T-helper 1 cell treated with Interleukin-12 subunit alpha and Interleukin-12 subunit beta and Interleukin-4 antibody, amounts not matched to agents 30 ng/mL and 1 ng/mL, for 36 hours (primary cell): ENCODE measurements around the gene PAGE2. TPM values are rescaled to one million over a fixed set of nuclear protein-coding genes. Genes with fewer than 3 reads are reported as not detected.
"Not testable (repeated sequence)": the region's sequence is repeated elsewhere in the genome, so short reads cannot be mapped to it uniquely, and the experiment has no call there.

ENCODE experiments used
- intact Hi-C: fragments of 100-400 bp; cut with micrococcal nuclease; formaldehyde crosslinking; loops from one replicate; pipeline ENCODE4 v1.15.1; 2024
- total RNA-seq: library from RNA; stranded (reverse); gene quantifications from 2 replicates; pipeline ENCODE4 v1.2.3, GENCODE V29; 2022

PAGE2 gene
- total RNA-seq, 1 donor from 2014 or later: not detected

DNA sequence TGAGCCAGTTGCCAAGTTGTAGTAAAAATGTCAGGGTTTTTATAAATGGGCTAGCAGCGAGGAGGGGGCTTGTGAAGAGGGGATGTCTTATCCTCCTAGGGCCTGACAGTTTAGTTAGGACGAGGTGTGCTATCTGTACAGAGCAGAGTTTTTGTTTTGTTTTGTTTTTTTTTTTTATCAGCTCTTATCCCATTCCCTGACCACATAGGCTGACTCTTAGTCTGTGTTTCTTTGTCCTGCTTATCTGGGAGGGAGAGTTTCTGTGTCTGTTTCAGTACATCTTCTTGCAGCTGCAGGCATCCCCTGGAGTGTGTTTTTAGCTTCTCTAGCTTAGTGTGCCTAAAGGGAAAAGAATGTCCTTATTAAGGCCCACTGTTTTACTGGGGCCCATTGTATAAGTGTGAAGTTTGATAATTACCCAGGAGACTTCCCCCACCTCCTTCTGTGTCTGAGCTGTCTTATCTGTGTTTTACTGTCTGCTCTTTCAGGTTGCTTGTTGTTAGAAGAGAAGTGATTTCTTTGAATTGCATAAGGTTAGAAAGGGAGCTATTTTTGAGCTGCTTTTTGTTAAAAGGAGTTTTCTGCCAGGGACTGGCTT, 32.0 kb downstream of the PAGE2 start:
- intact Hi-C loops: no loop called here

DNA sequence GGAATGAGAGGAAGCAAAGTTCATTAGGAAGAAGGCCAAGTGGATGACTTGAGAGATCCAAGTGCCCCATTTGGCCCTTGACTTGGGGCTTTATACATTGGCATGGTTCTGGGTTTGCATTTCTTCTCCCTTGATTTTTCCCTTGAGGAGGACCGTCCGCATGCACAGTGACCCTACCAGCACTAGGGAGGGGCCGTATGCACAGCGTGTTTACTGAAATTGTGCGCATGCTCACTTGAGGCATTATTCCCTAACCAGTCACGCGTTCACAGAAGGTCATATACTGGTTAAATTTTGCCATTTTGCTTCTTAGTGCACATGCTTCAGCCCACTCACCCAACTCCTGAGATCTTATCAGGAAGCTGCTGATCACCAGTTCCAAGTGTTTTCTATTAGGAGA, 35.1 kb downstream of the PAGE2 start:
- intact Hi-C loops: no loop called here

DNA sequence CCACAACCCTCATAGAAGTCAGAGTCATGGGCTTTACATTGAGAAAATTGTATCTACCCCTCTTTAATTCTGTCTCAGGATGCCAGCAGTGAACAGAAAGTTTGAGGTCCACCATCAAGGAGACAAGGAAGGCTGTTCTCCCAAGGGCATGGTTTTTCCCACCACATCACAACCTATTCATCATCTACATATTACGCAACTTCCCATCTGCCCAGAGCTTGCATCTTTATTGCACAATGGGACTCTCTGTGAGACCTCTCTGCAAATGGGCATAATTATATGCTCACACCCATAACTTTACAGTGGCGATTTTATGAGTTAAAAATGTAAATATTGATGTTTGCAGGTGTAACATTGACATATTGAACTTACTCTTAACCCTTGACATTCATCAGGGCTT, 38.9 kb downstream of the PAGE2 start:
- intact Hi-C loops: no loop called here

- intact Hi-C loops: no loop called here
Observed at GRCh38 chrX:55129361-55129760, 40.5 kb downstream of the PAGE2 start.

DNA sequence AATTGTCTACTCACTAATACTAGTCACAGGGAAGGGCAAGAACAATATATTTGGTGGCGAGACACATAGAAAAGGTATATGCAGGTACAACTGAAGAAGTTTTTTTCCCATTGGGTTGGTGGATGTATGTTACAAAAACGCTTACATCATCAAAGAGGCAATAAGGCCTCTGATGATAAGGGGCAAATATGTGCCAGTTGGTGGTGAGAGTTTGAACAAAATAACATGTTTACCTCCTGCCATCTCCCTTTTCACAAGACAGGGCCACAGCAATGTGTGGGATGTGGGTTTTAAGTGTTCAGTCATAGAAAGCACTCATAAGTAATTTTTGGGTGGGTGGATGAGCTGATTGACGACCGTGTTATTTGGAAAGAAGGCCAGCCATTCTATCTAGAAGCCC, 41.7 kb downstream of the PAGE2 start:
- intact Hi-C loops: no loop called here

DNA sequence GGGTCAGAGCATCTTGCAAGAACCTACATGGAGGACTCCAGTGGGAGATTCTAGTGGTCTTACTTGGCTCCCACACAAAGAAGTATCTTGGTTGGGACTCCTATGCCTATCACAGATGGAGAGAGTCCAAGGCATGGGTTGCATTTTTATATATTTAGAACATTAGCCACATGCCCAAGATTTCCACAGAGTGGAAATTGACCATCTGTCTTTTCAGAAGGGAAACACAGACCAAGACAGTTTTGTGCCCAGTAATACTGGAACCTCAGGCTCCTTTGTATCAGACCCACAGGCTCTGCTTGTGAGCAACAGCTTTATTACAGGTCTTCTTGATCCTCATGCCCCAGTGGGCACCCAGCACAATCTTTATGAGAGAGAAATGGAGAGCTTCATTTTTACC, 43.6 kb downstream of the PAGE2 start:
- intact Hi-C loops: no loop called here

DNA sequence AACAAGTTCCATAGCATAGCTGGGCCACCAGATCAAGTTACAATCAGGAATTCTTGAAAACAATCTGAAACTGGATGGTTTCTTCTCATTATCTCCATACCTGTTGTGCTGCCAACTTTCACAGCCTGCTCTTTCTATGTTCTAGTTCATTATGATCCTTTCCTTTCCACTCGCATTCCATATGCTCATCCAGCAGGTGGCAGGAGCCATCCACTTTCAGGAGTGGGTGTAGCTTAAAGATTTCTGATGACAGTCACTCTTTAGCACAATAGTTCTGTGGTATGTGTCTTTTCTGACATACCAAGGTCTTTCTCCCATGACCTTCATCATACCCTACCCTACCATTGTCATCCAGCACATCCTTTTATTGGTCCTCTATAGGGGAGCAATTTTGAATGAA, 46.4 kb downstream of the PAGE2 start:
- intact Hi-C loops: loop anchor here (1.0 to 5.0 kb wide), 4 partner anchors 25 to 1113 kb away; partner anchors contain the start of gene KLF8

- intact Hi-C loops: not testable (repeated sequence)
Observed at GRCh38 chrX:55140800-55141199, 52.0 kb downstream of the PAGE2 start.

Other genes starting within 250 kb of the PAGE2 start
- 1.5 and 1.8 TPM in 2 replicates for gene TRO, start 168.2 kb upstream of the PAGE2 start, total RNA-seq
- gene PFKFB1, start 94.8 kb upstream of the PAGE2 start, total RNA-seq: 0.15 and 0.56 TPM in 2 replicates
- 24.7 and 26.0 TPM in 2 replicates for gene APEX2, start 88.7 kb upstream of the PAGE2 start, total RNA-seq
- gene ALAS2, start 58.0 kb upstream of the PAGE2 start, total RNA-seq: not detected in 2 replicates
- gene PAGE2B, start 14.0 kb upstream of the PAGE2 start, total RNA-seq: 0.63 TPM in 1 of 2 replicates, not detected in the other
- gene PAGE5, start 131.3 kb downstream of the PAGE2 start, total RNA-seq: not detected in 2 replicates
- not detected in 2 replicates for gene PAGE3, start 175.9 kb downstream of the PAGE2 start, total RNA-seq